CD4-positive, alpha-beta T cell treated with Interferon gamma for 1 hour (primary cell): ENCODE measurements around the gene SPTAN1.

Experiments used
- DNase-seq: peaks from one replicate; pipeline ENCODE4 v3.0.0-alpha.2; 2020

The SPTAN1 gene

GRCh38 chr9:128607642-128608350 is 55.4 kb downstream of the SPTAN1 start:
- no peak for DNase-seq

GRCh38 chr9:128610897-128611296 is 58.5 kb downstream of the SPTAN1 start:
- no peak for DNase-seq

GRCh38 chr9:128611600-128612394 is 59.4 kb downstream of the SPTAN1 start:
- no peak for DNase-seq

- no peak for DNase-seq
Observed at GRCh38 chr9:128614728-128615127, 62.3 kb downstream of the SPTAN1 start.

GRCh38 chr9:128615571-128615970 is 63.2 kb downstream of the SPTAN1 start:
- no peak for DNase-seq

- DNase-seq: no peak
Observed at GRCh38 chr9:128617943-128618342, 65.6 kb downstream of the SPTAN1 start.

- no peak for DNase-seq
Observed at GRCh38 chr9:128619127-128619526, 66.7 kb downstream of the SPTAN1 start.

GRCh38 chr9:128619779-128620178 is 67.4 kb downstream of the SPTAN1 start:
- no peak for DNase-seq

- DNase-seq: no peak
Observed at GRCh38 chr9:128621730-128622455, 69.5 kb downstream of the SPTAN1 start.

- no peak for DNase-seq
Observed at GRCh38 chr9:128624566-128624965, 72.2 kb downstream of the SPTAN1 start.

- no peak for DNase-seq
Observed at GRCh38 chr9:128625391-128626146, 73.2 kb downstream of the SPTAN1 start.

GRCh38 chr9:128626181-128626580 is 73.8 kb downstream of the SPTAN1 start:
- DNase-seq: no peak

- no peak for DNase-seq
Observed at GRCh38 chr9:128627127-128627715, 74.8 kb downstream of the SPTAN1 start.

- DNase-seq: no peak
Observed at GRCh38 chr9:128627906-128628305, 75.5 kb downstream of the SPTAN1 start.

- DNase-seq: no peak
Observed at GRCh38 chr9:128628471-128629048, 76.2 kb downstream of the SPTAN1 start.

- DNase-seq: no peak
Observed at GRCh38 chr9:128629136-128629535, 76.7 kb downstream of the SPTAN1 start.

GRCh38 chr9:128629852-128630545 is 77.6 kb downstream of the SPTAN1 start:
- no peak for DNase-seq

- DNase-seq: no peak
Observed at GRCh38 chr9:128631636-128632035, 79.2 kb downstream of the SPTAN1 start.

- DNase-seq: no peak
Observed at GRCh38 chr9:128632066-128632465, 79.7 kb downstream of the SPTAN1 start.

- no peak for DNase-seq
Observed at GRCh38 chr9:128632486-128632885, 80.1 kb downstream of the SPTAN1 start.

GRCh38 chr9:128633057-128633456 is 80.7 kb downstream of the SPTAN1 start:
- no peak for DNase-seq

GRCh38 chr9:128633601-128634000 is 81.2 kb downstream of the SPTAN1 start:
- DNase-seq: no peak
